Gastroesophageal sphincter (tissue), 4 donors: ENCODE data around the gene SPSB1. TPM values are rescaled to one million over a fixed set of nuclear protein-coding genes. Genes with fewer than 3 reads are reported as not detected.

ENCODE experiments used
- ATAC-seq: fragments of 150-250 bp; one replicate; pipeline ENCODE4 v1.9.1; 2016; ENCODE audit warnings: mild to moderate bottlenecking, moderate library complexity
- H3K27ac ChIP-seq, 4 donors: fragments of 200-600 bp; sonication (generic) in 3 of 4; 1 replicate in 3 of 4; 2 replicates in 1 of 4; pipeline ENCODE4 v1.5.1; 2016 to 2019
- H3K27me3 ChIP-seq: fragments of 200-600 bp; sonication (generic); one replicate; pipeline ENCODE4 v1.5.1; 2019
- H3K36me3 ChIP-seq, 2 donors: fragments of 200-600 bp; sonication (generic); one replicate each; pipeline ENCODE4 v1.5.1; 2019; ENCODE audit warnings: control low read depth in 1 of 2
- H3K4me1 ChIP-seq, 3 donors: fragments of 200-600 bp; sonication (generic); 1 replicate in 2 of 3; 2 replicates in 1 of 3; pipeline ENCODE4 v1.5.1; 2016 to 2019; ENCODE audit warnings: control low read depth in 2 of 3
- H3K4me3 ChIP-seq, 2 donors: fragments of 200-600 bp; sonication (generic); one replicate each; pipeline ENCODE4 v1.5.1; 2019; ENCODE audit warnings: mild to moderate bottlenecking in 1 of 2, moderate library complexity in 1 of 2
- H3K9me3 ChIP-seq, 3 donors: fragments of 200-600 bp; sonication (generic); one replicate each; pipeline ENCODE4 v1.5.1; 2017 to 2019; ENCODE audit warnings: control low read depth in 2 of 3
- EP300 ChIP-seq: sonication (generic); formaldehyde crosslinking; IDR thresholded peaks from one replicate; pipeline ENCODE4 v1.6.1; 2017; ENCODE audit warnings: antibody characterized with exemption, mild to moderate bottlenecking
- POLR2A ChIP-seq, 2 donors: fragments of 450-650 bp; IDR thresholded peaks; one replicate each; pipeline ENCODE4 v1.6.1; 2017; ENCODE audit warnings: antibody characterized with exemption in 2 of 2, mild to moderate bottlenecking in 2 of 2, moderate library complexity in 1 of 2
- POLR2AphosphoS5 ChIP-seq: sonication (generic); formaldehyde crosslinking; IDR thresholded peaks from one replicate; pipeline ENCODE4 v1.6.1; 2017; ENCODE audit warnings: antibody characterized with exemption
- WGBS, 2 donors: methylation state at CpG; one replicate each; pipeline ENCODE4 v1.1.5; 2018; ENCODE audit warnings: low coverage in 1 of 2; 5-methylcytosine and 5-hydroxymethylcytosine counted together
- total RNA-seq, 4 donors: library from RNA; depleted of rRNA; stranded (reverse); fragments of >200 nt; gene quantifications; one replicate each; pipeline ENCODE4 v1.1.0, GENCODE V29; 2016
- TF ChIP-seq, protein P1 (sequence below), 4 experiments: fragments of 200-600 bp in 2 of 4; fragments of 450-650 bp in 2 of 4; sonication (generic) in 1 of 4; IDR thresholded peaks; one replicate each; pipeline ENCODE4 v1.5.1; 2017 to 2019; ENCODE audit warnings: antibody characterized with exemption in 4 of 4, mild to moderate bottlenecking in 2 of 4, moderate library complexity in 2 of 4

Gene SPSB1
- total RNA-seq, 4 donors from 2014 or later, result 56.3 to 111 (median 99.5) TPM

GRCh38 chr1:9249263-9249533 lies 43.5 kb upstream of the SPSB1 start:
- no peak for ATAC-seq
- H3K27ac ChIP-seq, result peak overlapping the region in 3 of 4 donors; percentile 71 to 74 (median 71)
- H3K9me3 ChIP-seq, result no peaks in the 10 kb centered on the region
- WGBS, 2 donors, result 67 to 75% methylated on average over 1 to 3 of the region's 3 CpGs
- no peak overlapping the region for H3K4me3 ChIP-seq
- TF ChIP-seq, protein P1, sequence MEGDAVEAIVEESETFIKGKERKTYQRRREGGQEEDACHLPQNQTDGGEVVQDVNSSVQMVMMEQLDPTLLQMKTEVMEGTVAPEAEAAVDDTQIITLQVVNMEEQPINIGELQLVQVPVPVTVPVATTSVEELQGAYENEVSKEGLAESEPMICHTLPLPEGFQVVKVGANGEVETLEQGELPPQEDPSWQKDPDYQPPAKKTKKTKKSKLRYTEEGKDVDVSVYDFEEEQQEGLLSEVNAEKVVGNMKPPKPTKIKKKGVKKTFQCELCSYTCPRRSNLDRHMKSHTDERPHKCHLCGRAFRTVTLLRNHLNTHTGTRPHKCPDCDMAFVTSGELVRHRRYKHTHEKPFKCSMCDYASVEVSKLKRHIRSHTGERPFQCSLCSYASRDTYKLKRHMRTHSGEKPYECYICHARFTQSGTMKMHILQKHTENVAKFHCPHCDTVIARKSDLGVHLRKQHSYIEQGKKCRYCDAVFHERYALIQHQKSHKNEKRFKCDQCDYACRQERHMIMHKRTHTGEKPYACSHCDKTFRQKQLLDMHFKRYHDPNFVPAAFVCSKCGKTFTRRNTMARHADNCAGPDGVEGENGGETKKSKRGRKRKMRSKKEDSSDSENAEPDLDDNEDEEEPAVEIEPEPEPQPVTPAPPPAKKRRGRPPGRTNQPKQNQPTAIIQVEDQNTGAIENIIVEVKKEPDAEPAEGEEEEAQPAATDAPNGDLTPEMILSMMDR (IDR thresholded peaks at IDR 0.05), result no peak
- TF ChIP-seq EP300 (no peak), POLR2A (IDR thresholded peaks at IDR 0.05) (no peak), POLR2AphosphoS5 (no peak)
- H3K36me3 ChIP-seq, result peaks cover 0 to 46% of the 10 kb centered on the region in 2 donors
- H3K27me3 ChIP-seq, result no peaks in the 10 kb centered on the region
- H3K4me1 ChIP-seq, result peaks cover 4 to 95% (median 36%) of the 10 kb centered on the region in 3 donors

- no peaks in the 10 kb centered on the region for H3K27me3 ChIP-seq
- H3K9me3 ChIP-seq, result no peaks in the 10 kb centered on the region
- H3K36me3 ChIP-seq, result peaks cover 0 to 49% of the 10 kb centered on the region in 2 donors
- no peak overlapping the region for H3K4me3 ChIP-seq
- TF ChIP-seq, protein P1 (IDR thresholded peaks at IDR 0.05), result peak in 3 of 4 experiments; percentile 47 to 71 (median 47)
- TF ChIP-seq POLR2AphosphoS5, result no peak
- TF ChIP-seq POLR2A (IDR thresholded peaks at IDR 0.05), result no peak
- TF ChIP-seq EP300, result no peak
- WGBS, 2 donors, result 60% methylated on average over 3 of the region's 17 CpGs; no CpG with 5 or more reads in 1 of the 2 donors
- H3K27ac ChIP-seq, result peak overlapping the region in 3 of 4 donors; percentile 71 to 74 (median 71)
- peak; percentile 50 for ATAC-seq
- peaks cover 4 to 95% (median 30%) of the 10 kb centered on the region in 3 donors for H3K4me1 ChIP-seq
Observed at GRCh38 chr1:9249534-9250410, 42.9 kb upstream of the SPSB1 start.

- TF ChIP-seq POLR2AphosphoS5 (peak; percentile 52), EP300 (no peak)
- H3K27ac ChIP-seq, result peak overlapping the region; percentile 6 to 74 (median 71)
- no peaks in the 10 kb centered on the region for H3K9me3 ChIP-seq
- no peaks in the 10 kb centered on the region for H3K27me3 ChIP-seq
- H3K4me3 ChIP-seq, result peak overlapping the region in 1 of 2 donors; percentile 15
- ATAC-seq, result no peak
- H3K4me1 ChIP-seq, result peaks cover 4 to 89% (median 29%) of the 10 kb centered on the region in 3 donors
- WGBS, 2 donors, result 29 to 40% methylated on average over 1 to 3 of the region's 21 CpGs
- H3K36me3 ChIP-seq, result peaks cover 0 to 46% of the 10 kb centered on the region in 2 donors
Observed at GRCh38 chr1:9250411-9251381, 42.0 kb upstream of the SPSB1 start.

GRCh38 chr1:9251501-9251900 lies 41.2 kb upstream of the SPSB1 start:
- Histone ChIP-seq H3K27me3 (no peaks in the 10 kb centered on the region), H3K36me3 (peaks cover 0 to 45% of the 10 kb centered on the region in 2 donors), H3K9me3 (no peaks in the 10 kb centered on the region), H3K27ac (peak overlapping the region; percentile 6 to 74 (median 71)), H3K4me3 (peak overlapping the region in 1 of 2 donors; percentile 15), H3K4me1 (peaks cover 4 to 83% (median 29%) of the 10 kb centered on the region in 3 donors)
- no peak for ATAC-seq
- TF ChIP-seq EP300 (no peak), POLR2AphosphoS5 (no peak), POLR2A (IDR thresholded peaks at IDR 0.05) (no peak)
- TF ChIP-seq, protein P1 (IDR thresholded peaks at IDR 0.05), result no peak
- 40 to 50% methylated on average over 1 to 2 of the region's 6 CpGs for WGBS, 2 donors

- Histone ChIP-seq H3K27ac (peak overlapping the region in 2 of 4 donors; percentile 19 to 37), H3K4me1 (peaks cover 4 to 77% (median 29%) of the 10 kb centered on the region in 3 donors), H3K4me3 (no peak overlapping the region), H3K27me3 (no peaks in the 10 kb centered on the region), H3K36me3 (peaks cover 0 to 39% of the 10 kb centered on the region in 2 donors), H3K9me3 (no peaks in the 10 kb centered on the region)
- TF ChIP-seq POLR2A (IDR thresholded peaks at IDR 0.05), result no peak
- no peak for TF ChIP-seq EP300
- TF ChIP-seq, protein P1 (IDR thresholded peaks at IDR 0.05), result no peak
- no peak for TF ChIP-seq POLR2AphosphoS5
- 81 to 97% methylated on average over 5 to 6 of the region's 8 CpGs for WGBS, 2 donors
- ATAC-seq, result no peak
Observed at GRCh38 chr1:9253004-9253403, 39.7 kb upstream of the SPSB1 start.
